Umbilical cord (tissue), 2 donors: ENCODE measurements around the gene TRDN. TPM values are rescaled to one million over a fixed set of nuclear protein-coding genes. Genes with fewer than 3 reads are reported as not detected.

Experiments used
- DNase-seq: peaks from one replicate; pipeline ENCODE4 v3.0.0-alpha.2; 2015; ENCODE audit warnings: low spot score
- total RNA-seq: library from RNA; depleted of rRNA; stranded (reverse); fragments of >200 nt; gene quantifications from one replicate; pipeline ENCODE4 v1.2.3, GENCODE V29; 2014; ENCODE audit warnings: low replicate concordance; ENCODE audit not compliant: insufficient read depth

Gene TRDN
- total RNA-seq, 1 donor from 2014 or later = 5.1 TPM

DNA sequence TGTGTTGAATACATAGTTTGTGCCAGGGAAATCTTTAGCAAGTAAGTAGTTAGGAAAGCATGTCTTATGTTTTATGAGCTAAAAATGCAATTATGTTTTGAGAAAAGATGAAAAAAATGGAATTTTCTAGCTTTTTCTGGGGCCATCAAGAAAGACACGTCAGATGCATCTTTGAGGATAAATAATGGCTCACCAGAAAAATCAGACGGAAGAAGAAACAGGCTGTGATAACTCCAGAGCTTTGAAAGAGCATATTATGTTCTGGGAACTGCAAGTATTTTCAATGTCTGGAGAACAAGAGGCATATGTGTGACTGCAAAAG, 467.0 kb downstream of the TRDN start:
- DNase-seq = no peak

DNA sequence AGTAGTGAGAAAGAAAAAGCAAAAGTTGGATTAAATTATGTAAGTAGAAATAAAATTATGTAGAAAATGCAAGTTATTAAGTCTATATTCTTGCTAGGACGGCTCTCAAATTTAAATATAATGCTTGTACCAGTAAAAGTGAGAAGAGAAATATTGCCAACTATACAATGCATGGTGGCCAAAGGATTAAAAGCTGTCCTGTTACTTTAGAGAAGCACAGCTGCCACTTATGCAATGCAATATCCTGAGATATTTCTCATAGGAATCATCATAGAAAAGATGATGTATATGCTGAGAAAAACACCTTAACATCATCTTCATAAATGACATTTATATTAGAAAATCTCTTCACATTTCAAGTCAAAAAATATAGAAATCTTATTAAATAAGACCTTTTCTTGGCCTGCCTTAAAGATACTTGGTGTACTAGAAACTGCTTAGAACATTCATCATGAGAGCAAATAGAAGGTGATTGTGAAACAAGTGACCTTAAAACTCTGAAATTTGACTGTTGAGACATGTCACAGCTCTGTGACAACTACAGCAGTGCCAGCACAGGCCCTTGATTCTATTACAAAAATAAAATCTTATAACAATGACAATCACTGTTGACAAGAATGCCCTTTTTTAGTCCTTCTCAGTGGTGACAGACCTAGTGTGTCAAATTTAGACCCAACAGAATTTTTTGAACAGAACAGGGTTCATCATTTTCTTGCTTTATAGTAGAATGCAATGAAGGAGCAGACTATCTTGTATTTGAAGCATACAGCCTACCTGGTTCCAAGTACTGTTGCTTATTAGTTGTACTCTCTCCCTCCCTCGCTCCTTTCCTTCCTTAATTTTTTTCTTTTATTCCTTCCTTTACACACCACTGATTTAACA, 467.6 kb downstream of the TRDN start:
- DNase-seq = no peak

DNA sequence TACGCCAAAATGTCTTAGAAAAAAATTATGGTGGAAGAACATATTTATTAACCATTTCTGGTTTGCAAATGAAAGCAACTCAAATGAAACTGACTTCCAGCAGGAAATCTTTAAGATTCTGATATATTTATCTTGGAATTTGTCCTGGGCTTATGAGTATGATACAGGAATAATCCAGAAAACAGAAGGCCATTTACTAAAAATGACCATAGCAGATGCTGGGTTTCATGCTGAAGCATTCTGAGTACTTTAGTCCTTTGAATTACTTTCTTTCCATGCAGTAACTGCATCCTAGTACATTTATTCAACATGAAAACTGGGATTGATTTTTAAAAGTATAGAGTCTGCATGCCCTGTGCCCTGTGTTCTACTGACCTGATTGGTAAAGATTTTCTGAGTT, 468.3 kb downstream of the TRDN start:
- no peak for DNase-seq

Other genes starting within 250 kb of the TRDN start
- 4.6 TPM for gene NKAIN2, start 166.9 kb upstream of the TRDN start, total RNA-seq